Activated CD8-positive, alpha-beta memory T cell treated with anti-CD3 and anti-CD28 coated beads, Interleukin-2, amount 10 ng/mL, durations not matched to agents 7 days and 5 days (primary cell): Measurements from ENCODE around the gene NAA30. TPM values are rescaled to one million over a fixed set of nuclear protein-coding genes. Genes with fewer than 3 reads are reported as not detected.
A peak's percentile ranks its signal among the peaks of the same experiment; 100 is the strongest.
"Not testable (repeated sequence)": the region's sequence is repeated elsewhere in the genome, so short reads cannot be mapped to it uniquely, and the experiment has no call there.

ENCODE experiments used
- ATAC-seq: fragments of 150-1000 bp; cut with Tn5 transposase; one replicate; pipeline ENCODE4 v1.10.0; 2021; ENCODE audit warnings: moderate library complexity
- CTCF ChIA-PET: fragments of 350-600 bp; sonication (Branson Sonifier 250); formaldehyde crosslinking; loops from one replicate; lab custom pipeline; 2021; ENCODE audit warnings: antibody characterized with exemption; lab: Charles Lee
- DNase-seq: peaks from one replicate; pipeline ENCODE4 v3.0.0-alpha.2; 2020
- H3K27ac Mint-ChIP-seq: one replicate; pipeline ENCODE4 v1.8.0; 2021; ENCODE audit warnings: mild to moderate bottlenecking, mixed read lengths
- H3K27me3 Mint-ChIP-seq: one replicate; pipeline ENCODE4 v1.8.0; 2021; ENCODE audit warnings: mixed read lengths
- H3K36me3 Mint-ChIP-seq: one replicate; pipeline ENCODE4 v1.8.0; 2021; ENCODE audit warnings: mild to moderate bottlenecking, mixed read lengths
- H3K4me1 Mint-ChIP-seq: one replicate; pipeline ENCODE4 v1.8.0; 2021; ENCODE audit warnings: mixed read lengths
- H3K4me3 Mint-ChIP-seq: one replicate; pipeline ENCODE4 v1.8.0; 2021; ENCODE audit warnings: mild to moderate bottlenecking, moderate library complexity, mixed read lengths
- H3K9me3 Mint-ChIP-seq: one replicate; pipeline ENCODE4 v1.8.0; 2022; ENCODE audit warnings: low read depth, mixed read lengths
- total RNA-seq, 2 experiments: library from RNA; stranded (reverse); gene quantifications; one replicate each; pipeline ENCODE4 v1.2.3, GENCODE V29; 2021

The NAA30 gene
- total RNA-seq, result 10 to 100 TPM; 14.8 to 19.4 TPM

GRCh38 chr14:57390037-57390805 lies at the start of gene NAA30:
Gene NAA30 (plus strand): TSS chr14:57390586. CDS start chr14:57390958, 372 bp downstream.
- DNase-seq, result peak; percentile 98
- ATAC-seq, result peak; percentile 88
- CTCF ChIA-PET, result interaction anchor here (1.9 kb wide), 1 partner anchor 12 kb away, joined by 4 read pairs; no protein-coding TSS in a partner anchor

DNA sequence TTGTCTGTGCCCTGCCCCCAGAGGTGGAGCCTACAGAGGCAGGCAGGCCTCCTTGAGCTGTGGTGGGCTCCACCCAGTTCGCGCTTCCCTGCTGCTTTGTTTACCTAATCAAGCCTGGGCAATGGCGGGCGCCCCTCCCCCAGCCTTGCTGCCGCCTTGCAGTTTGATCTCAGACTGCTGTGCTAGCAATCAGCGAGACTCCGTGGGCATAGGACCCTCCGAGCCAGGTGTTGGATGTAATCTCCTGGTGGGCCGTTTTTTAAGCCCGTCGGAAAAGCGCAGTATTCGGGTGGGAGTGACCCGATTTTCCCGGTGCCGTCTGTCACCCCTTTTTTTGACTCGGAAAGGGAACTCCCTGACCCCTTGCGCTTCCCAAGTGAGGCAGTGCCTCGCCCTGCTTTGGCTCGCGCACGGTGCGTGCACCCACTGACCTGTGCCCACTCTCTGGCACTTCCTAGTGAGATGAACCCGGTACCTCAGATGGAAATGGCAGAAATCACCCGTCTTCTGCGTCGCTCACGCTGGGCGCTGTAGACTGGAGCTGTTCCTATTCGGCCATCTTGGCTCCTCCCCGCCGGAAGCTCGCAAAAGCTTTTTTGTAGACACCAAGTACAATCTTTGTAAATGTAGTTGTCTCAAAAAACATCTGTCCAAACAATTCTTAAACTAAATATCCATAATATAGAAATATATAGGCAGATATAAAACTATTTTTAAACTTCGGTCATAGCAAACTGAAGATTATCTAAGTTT lies 46.7 kb upstream of the NAA30 start:
- CTCF ChIA-PET, ATAC-seq, H3K9me3 Mint-ChIP-seq, H3K36me3 Mint-ChIP-seq, H3K4me3 Mint-ChIP-seq, H3K27ac Mint-ChIP-seq, DNase-seq, H3K4me1 Mint-ChIP-seq: not testable (repeated sequence)
- peaks cover 13% of the 10 kb centered on the region for H3K27me3 Mint-ChIP-seq

More at GRCh38 chr14:57390037-57390805, at the start of gene NAA30:
- no peaks in the 10 kb centered on the region for H3K27me3 Mint-ChIP-seq
- H3K4me3 Mint-ChIP-seq, result peak within 1 kb of the TSS; percentile 87
- H3K27ac Mint-ChIP-seq, result peak within 1 kb of the TSS; percentile 95
- peaks cover 16% of the 10 kb centered on the region for H3K36me3 Mint-ChIP-seq
- no peaks in the 10 kb centered on the region for H3K9me3 Mint-ChIP-seq
- peaks cover 39% of the 10 kb centered on the region for H3K4me1 Mint-ChIP-seq

GRCh38 chr14:57345106-57345505 lies 45.3 kb upstream of the NAA30 start:
- no peak for ATAC-seq
- H3K36me3 Mint-ChIP-seq, result no peaks in the 10 kb centered on the region
- H3K27ac Mint-ChIP-seq, result no peak overlapping the region
- CTCF ChIA-PET, result no interaction called here
- DNase-seq, result no peak
- no peaks in the 10 kb centered on the region for H3K4me1 Mint-ChIP-seq
- no peak overlapping the region for H3K4me3 Mint-ChIP-seq
- no peaks in the 10 kb centered on the region for H3K9me3 Mint-ChIP-seq
- peaks cover 21% of the 10 kb centered on the region for H3K27me3 Mint-ChIP-seq

GRCh38 chr14:57346741-57347140 lies 43.6 kb upstream of the NAA30 start:
- Mint-ChIP-seq H3K4me1 (no peaks in the 10 kb centered on the region), H3K4me3 (no peak overlapping the region), H3K27me3 (peaks cover 21% of the 10 kb centered on the region), H3K27ac (no peak overlapping the region), H3K36me3 (no peaks in the 10 kb centered on the region), H3K9me3 (no peaks in the 10 kb centered on the region)
- DNase-seq (no peak), ATAC-seq (no peak)
- CTCF ChIA-PET, result no interaction called here

GRCh38 chr14:57352396-57353170 lies 37.8 kb upstream of the NAA30 start:
- H3K4me3 Mint-ChIP-seq, result no peak overlapping the region
- no peaks in the 10 kb centered on the region for H3K9me3 Mint-ChIP-seq
- CTCF ChIA-PET, result no interaction called here
- no peak overlapping the region for H3K27ac Mint-ChIP-seq
- ATAC-seq, result no peak
- no peaks in the 10 kb centered on the region for H3K36me3 Mint-ChIP-seq
- no peaks in the 10 kb centered on the region for H3K4me1 Mint-ChIP-seq
- DNase-seq, result no peak
- peaks cover 17% of the 10 kb centered on the region for H3K27me3 Mint-ChIP-seq

DNA sequence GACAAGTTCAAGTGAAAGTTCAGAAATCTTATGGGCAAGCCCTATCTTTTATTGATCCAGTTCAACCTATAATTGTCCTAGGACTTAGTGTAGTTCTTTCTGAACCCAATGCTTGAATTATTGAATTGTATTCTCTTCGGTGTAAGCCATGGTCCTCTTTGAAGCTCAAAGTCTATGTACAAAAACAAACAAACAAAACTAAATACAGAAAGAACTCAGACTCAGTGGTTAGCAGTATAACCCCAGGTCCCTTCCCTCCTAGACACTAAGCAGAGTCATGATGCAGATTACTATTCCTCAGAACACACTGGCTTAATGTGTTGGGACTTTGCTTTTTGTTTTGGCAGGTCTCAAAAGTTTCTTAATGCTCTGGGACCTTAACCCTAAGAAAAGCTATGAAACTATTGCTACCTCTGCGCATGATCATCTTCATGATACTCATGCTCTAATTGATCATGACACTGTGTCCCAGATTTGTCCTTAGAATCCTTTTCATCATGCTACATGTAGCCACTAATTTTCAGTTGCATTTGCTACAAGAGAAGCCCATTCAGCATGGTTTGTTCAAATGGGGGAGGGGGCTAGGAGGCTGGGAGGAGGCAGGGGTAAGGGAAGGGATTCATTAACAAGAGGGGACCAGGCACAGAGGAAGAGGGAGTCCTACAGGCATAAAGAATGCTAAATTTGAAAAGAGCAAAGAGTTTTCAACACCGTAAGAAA lies 35.1 kb upstream of the NAA30 start:
- Mint-ChIP-seq H3K27ac (no peak overlapping the region), H3K36me3 (no peaks in the 10 kb centered on the region), H3K27me3 (peaks cover 15% of the 10 kb centered on the region), H3K9me3 (no peaks in the 10 kb centered on the region), H3K4me3 (no peak overlapping the region), H3K4me1 (no peaks in the 10 kb centered on the region)
- ATAC-seq (no peak), DNase-seq (no peak)
- CTCF ChIA-PET, result no interaction called here

DNA sequence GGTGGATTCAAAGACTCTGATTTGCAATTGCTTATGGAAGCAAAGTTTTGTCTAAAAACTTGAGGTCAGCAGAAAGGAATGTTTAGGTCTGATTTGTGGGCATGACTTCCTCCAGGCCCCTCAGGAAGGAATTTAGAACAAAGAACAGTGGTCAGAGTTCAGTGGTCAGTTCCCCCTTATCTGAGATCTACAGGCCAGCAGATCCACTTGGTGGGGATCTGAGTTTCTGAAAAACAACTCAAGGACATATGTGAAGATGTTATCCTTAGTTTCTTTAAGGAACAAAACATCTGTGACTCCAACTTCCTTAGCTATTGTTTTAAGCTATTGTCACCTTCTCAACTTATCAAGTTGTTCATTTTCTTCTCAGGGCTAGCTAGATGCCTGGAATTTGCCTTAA lies 28.0 kb upstream of the NAA30 start:
- Mint-ChIP-seq H3K4me1 (no peaks in the 10 kb centered on the region), H3K27me3 (peaks cover 26% of the 10 kb centered on the region), H3K4me3 (no peak overlapping the region), H3K36me3 (no peaks in the 10 kb centered on the region), H3K9me3 (no peaks in the 10 kb centered on the region), H3K27ac (no peak overlapping the region)
- no peak for DNase-seq
- CTCF ChIA-PET, result no interaction called here
- no peak for ATAC-seq

DNA sequence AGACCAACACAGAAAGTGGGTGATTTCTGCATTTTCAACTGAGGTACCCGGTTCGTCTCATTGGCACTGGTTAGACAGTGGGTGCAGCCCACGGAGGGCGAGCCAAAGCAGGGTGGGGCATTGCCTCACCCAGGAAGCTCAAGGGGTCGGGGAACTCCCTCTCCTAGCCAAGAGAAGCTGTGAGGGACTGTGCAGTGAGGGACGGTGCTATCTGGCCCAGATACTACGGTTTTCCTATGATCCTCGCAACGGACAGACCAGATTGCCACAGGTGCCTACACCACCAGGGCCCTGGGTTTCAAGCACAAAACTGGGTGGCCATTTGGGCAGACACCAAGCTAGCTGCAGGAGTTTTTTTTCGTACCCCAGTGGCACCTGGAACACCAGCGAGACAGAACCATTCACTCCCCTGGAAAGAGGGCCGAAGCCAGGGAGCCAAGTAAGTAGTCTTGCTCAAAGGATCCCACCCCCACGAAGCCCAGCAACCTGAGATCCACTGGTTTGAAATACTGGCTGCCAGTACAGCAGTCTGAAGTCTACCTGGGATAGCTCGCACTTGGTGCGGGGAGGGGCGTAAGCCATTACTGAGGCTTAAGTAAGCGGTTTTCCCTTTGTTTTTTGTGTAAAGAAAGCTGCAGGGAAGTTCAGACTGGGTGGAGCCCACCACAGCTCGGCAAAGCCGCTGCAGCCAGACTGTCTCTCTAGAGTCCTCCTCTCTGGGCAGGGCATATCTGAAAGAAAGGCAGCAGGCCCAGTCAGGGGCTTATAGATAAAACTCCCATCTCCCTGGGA lies 25.5 kb upstream of the NAA30 start:
- no peaks in the 10 kb centered on the region for H3K9me3 Mint-ChIP-seq
- DNase-seq (no peak), ATAC-seq (no peak)
- H3K27ac Mint-ChIP-seq, result no peak overlapping the region
- H3K4me3 Mint-ChIP-seq, result no peak overlapping the region
- CTCF ChIA-PET, result no interaction called here
- H3K36me3 Mint-ChIP-seq, result no peaks in the 10 kb centered on the region
- peaks cover 18% of the 10 kb centered on the region for H3K27me3 Mint-ChIP-seq
- no peaks in the 10 kb centered on the region for H3K4me1 Mint-ChIP-seq

DNA sequence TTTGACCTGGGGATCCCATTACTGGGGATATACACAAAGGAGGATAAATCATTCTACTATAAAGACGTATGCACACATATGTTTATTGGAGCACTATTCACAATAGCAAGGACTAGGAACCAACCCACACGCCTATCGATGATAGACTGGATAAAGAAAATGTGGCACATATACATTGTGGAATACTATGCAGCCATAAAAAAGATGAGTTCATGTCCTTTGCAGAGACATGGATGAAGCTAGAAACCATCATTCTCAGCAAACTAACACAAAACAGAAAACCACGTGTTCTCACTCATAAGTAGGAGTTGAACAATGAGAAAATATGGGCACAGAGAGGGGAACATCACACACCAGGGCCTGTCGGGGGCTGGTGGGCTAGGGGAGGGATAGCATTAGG lies 20.2 kb upstream of the NAA30 start:
- ATAC-seq, H3K9me3 Mint-ChIP-seq, H3K36me3 Mint-ChIP-seq, H3K4me3 Mint-ChIP-seq, H3K4me1 Mint-ChIP-seq, DNase-seq, H3K27ac Mint-ChIP-seq, H3K27me3 Mint-ChIP-seq, CTCF ChIA-PET: not testable (repeated sequence)

- Mint-ChIP-seq H3K4me3 (no peak overlapping the region), H3K4me1 (no peaks in the 10 kb centered on the region), H3K36me3 (no peaks in the 10 kb centered on the region), H3K9me3 (peaks cover 2% of the 10 kb centered on the region), H3K27me3 (peaks cover 11% of the 10 kb centered on the region), H3K27ac (no peak overlapping the region)
- CTCF ChIA-PET, result no interaction called here
- ATAC-seq, result no peak
- no peak for DNase-seq
Observed at GRCh38 chr14:57371013-57371412, 19.4 kb upstream of the NAA30 start.

GRCh38 chr14:57375156-57375555 lies 15.2 kb upstream of the NAA30 start:
- no peak overlapping the region for H3K27ac Mint-ChIP-seq
- peaks cover 13% of the 10 kb centered on the region for H3K27me3 Mint-ChIP-seq
- no peak for DNase-seq
- no peaks in the 10 kb centered on the region for H3K4me1 Mint-ChIP-seq
- H3K36me3 Mint-ChIP-seq, result no peaks in the 10 kb centered on the region
- ATAC-seq, result no peak
- peaks cover 2% of the 10 kb centered on the region for H3K9me3 Mint-ChIP-seq
- no peak overlapping the region for H3K4me3 Mint-ChIP-seq
- CTCF ChIA-PET, result no interaction called here

GRCh38 chr14:57378661-57379060 lies 11.7 kb upstream of the NAA30 start:
- no peaks in the 10 kb centered on the region for H3K36me3 Mint-ChIP-seq
- DNase-seq, result no peak
- no peak overlapping the region for H3K4me3 Mint-ChIP-seq
- no peak for ATAC-seq
- H3K27ac Mint-ChIP-seq, result no peak overlapping the region
- H3K27me3 Mint-ChIP-seq, result peaks cover 10% of the 10 kb centered on the region
- H3K9me3 Mint-ChIP-seq, result no peaks in the 10 kb centered on the region
- H3K4me1 Mint-ChIP-seq, result no peaks in the 10 kb centered on the region
- CTCF ChIA-PET, result no interaction called here
